Measurements from ENCODE around the gene TM4SF20.

The TM4SF20 gene

GRCh38 chr2:227379095-227379494 is at the start of gene TM4SF20:
TSS of gene TM4SF20 (minus strand) at chr2:227379306. CDS start at chr2:227379268, 38 bp downstream.
- FAIRE-seq (no peak), DNase-seq (ENCODE audit: low spot score) (no peak)

- FAIRE-seq (no peak), DNase-seq (ENCODE audit: low spot score) (no peak)
Observed at GRCh38 chr2:227428731-227429285, 49.7 kb upstream of the TM4SF20 start.

GRCh38 chr2:227423656-227424499 is 44.8 kb upstream of the TM4SF20 start:
- DNase-seq (ENCODE audit: low spot score): no peak
- no peak for FAIRE-seq

GRCh38 chr2:227420087-227421052 is 41.3 kb upstream of the TM4SF20 start:
- DNase-seq (ENCODE audit: low spot score) (no peak), FAIRE-seq (no peak)

GRCh38 chr2:227416701-227417100 is 37.6 kb upstream of the TM4SF20 start:
- FAIRE-seq: no peak

GRCh38 chr2:227415538-227416424 is 36.7 kb upstream of the TM4SF20 start:
- DNase-seq (ENCODE audit: low spot score): peak; percentile 66
- FAIRE-seq: peak; percentile 79

More at GRCh38 chr2:227416701-227417100, 37.6 kb upstream of the TM4SF20 start:
- DNase-seq (ENCODE audit: low spot score): no peak

- FAIRE-seq (no peak), DNase-seq (ENCODE audit: low spot score) (peak; percentile 43)
Observed at GRCh38 chr2:227414846-227415245, 35.7 kb upstream of the TM4SF20 start.

- DNase-seq (ENCODE audit: low spot score) (no peak), FAIRE-seq (no peak)
Observed at GRCh38 chr2:227413371-227413770, 34.3 kb upstream of the TM4SF20 start.

GRCh38 chr2:227412877-227413276 is 33.8 kb upstream of the TM4SF20 start:
- DNase-seq (ENCODE audit: low spot score): no peak
- no peak for FAIRE-seq

GRCh38 chr2:227411990-227412350 is 32.9 kb upstream of the TM4SF20 start:
- no peak for FAIRE-seq
- peak; percentile 46 for DNase-seq (ENCODE audit: low spot score)

- peak; percentile 66 for DNase-seq (ENCODE audit: low spot score)
Observed at GRCh38 chr2:227411320-227411989, 32.3 kb upstream of the TM4SF20 start.

GRCh38 chr2:227410191-227410590 is 31.1 kb upstream of the TM4SF20 start:
- no peak for DNase-seq (ENCODE audit: low spot score)
- no peak for FAIRE-seq

More at GRCh38 chr2:227411320-227411989, 32.3 kb upstream of the TM4SF20 start:
- FAIRE-seq: peak; percentile 75

- FAIRE-seq (no peak), DNase-seq (ENCODE audit: low spot score) (no peak)
Observed at GRCh38 chr2:227407591-227408151, 28.6 kb upstream of the TM4SF20 start.

GRCh38 chr2:227406177-227407031 is 27.3 kb upstream of the TM4SF20 start:
- peak; percentile 94 for FAIRE-seq
- DNase-seq (ENCODE audit: low spot score): peak; percentile 95

- DNase-seq (ENCODE audit: low spot score) (no peak), FAIRE-seq (no peak)
Observed at GRCh38 chr2:227404585-227405271, 25.6 kb upstream of the TM4SF20 start.

- FAIRE-seq (no peak), DNase-seq (ENCODE audit: low spot score) (peak; percentile 17)
Observed at GRCh38 chr2:227402959-227403358, 23.9 kb upstream of the TM4SF20 start.

GRCh38 chr2:227402321-227402720 is 23.2 kb upstream of the TM4SF20 start:
- FAIRE-seq: no peak
- DNase-seq (ENCODE audit: low spot score): no peak

GRCh38 chr2:227401550-227401949 is 22.4 kb upstream of the TM4SF20 start:
- DNase-seq (ENCODE audit: low spot score): no peak
- no peak for FAIRE-seq
